Fibroblast of pulmonary artery (primary cell): ENCODE results near the gene HSDL1.

Experiments
- DNase-seq: peaks from one replicate; pipeline ENCODE4 v3.0.0-alpha.2; 2010; ENCODE audit warnings: low read depth
- H3K4me3 ChIP-seq: replicated peaks from 2 replicates; pipeline ENCODE4 v1.5.1; 2011; ENCODE audit warnings: low read depth, mild to moderate bottlenecking, control low read depth, low read length, moderate library complexity
- CTCF ChIP-seq: IDR thresholded peaks from 2 replicates; pipeline ENCODE4 v1.5.1; 2011; ENCODE audit warnings: mild to moderate bottlenecking, control low read depth, low read length, inconsistent platforms; ENCODE audit errors: missing control alignments

The HSDL1 gene

GRCh38 chr16:84180519-84181140, 35.7 kb upstream of the HSDL1 start:
- no peak for TF ChIP-seq CTCF

GRCh38 chr16:84179612-84180320, 34.8 kb upstream of the HSDL1 start:
- no peak for TF ChIP-seq CTCF
- DNase-seq, result no peak

More at GRCh38 chr16:84180519-84181140, 35.7 kb upstream of the HSDL1 start:
- no peak for DNase-seq
- no peak overlapping the region for H3K4me3 ChIP-seq

GRCh38 chr16:84178892-84179611, 34.1 kb upstream of the HSDL1 start:
- no peak overlapping the region for H3K4me3 ChIP-seq
- no peak for TF ChIP-seq CTCF
- no peak for DNase-seq

More at GRCh38 chr16:84179612-84180320, 34.8 kb upstream of the HSDL1 start:
- H3K4me3 ChIP-seq, result no peak overlapping the region

GRCh38 chr16:84178146-84178765, 33.3 kb upstream of the HSDL1 start:
- no peak overlapping the region for H3K4me3 ChIP-seq
- no peak for TF ChIP-seq CTCF
- no peak for DNase-seq

- DNase-seq, result peak; percentile 38
- TF ChIP-seq CTCF, result no peak
- H3K4me3 ChIP-seq, result no peak overlapping the region
Measured at GRCh38 chr16:84177741-84178073, 32.7 kb upstream of the HSDL1 start.

- H3K4me3 ChIP-seq, result no peak overlapping the region
- TF ChIP-seq CTCF, result no peak
- no peak for DNase-seq
Measured at GRCh38 chr16:84176192-84177053, 31.4 kb upstream of the HSDL1 start.
